OCI-LY7 (cell line): ENCODE results near the gene SV2C.

ENCODE experiments used
- EZH2phosphoT487 ChIP-seq: fragments of 200-600 bp; sonication (generic); IDR thresholded peaks from 2 replicates; pipeline ENCODE4 v1.6.1; 2018; ENCODE audit warnings: low read depth, borderline replicate concordance, mild to moderate bottlenecking, mixed run types, antibody characterized with exemption, low read length, moderate library complexity, mixed read lengths
- TF ChIP-seq, protein P1 (sequence below): fragments of 200-600 bp; sonication (generic); conservative IDR thresholded peaks from 2 replicates; pipeline ENCODE4 v1.5.1; 2014; ENCODE audit warnings: mild to moderate bottlenecking, antibody characterized with exemption, low read length, moderate library complexity, mixed read lengths

DNA sequence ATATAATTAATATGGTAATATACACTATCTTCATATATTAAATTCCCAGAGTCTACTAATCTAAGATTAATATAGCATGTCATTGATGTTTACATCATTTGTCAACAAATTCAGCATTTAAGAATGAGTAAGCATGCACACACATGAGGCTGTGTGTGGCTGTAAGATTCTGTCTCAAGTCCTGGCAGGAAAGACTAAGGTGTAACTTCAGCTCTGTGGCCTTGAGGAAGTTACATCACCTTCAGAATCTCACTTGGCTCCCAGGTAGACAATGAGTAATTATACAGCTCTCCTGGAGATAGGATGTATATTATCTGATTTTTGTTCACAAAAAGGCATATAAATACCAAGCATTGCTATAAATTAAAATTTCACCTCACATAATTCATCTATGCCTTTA is 200.5 kb downstream of the SV2C start:
- TF ChIP-seq, protein P1, sequence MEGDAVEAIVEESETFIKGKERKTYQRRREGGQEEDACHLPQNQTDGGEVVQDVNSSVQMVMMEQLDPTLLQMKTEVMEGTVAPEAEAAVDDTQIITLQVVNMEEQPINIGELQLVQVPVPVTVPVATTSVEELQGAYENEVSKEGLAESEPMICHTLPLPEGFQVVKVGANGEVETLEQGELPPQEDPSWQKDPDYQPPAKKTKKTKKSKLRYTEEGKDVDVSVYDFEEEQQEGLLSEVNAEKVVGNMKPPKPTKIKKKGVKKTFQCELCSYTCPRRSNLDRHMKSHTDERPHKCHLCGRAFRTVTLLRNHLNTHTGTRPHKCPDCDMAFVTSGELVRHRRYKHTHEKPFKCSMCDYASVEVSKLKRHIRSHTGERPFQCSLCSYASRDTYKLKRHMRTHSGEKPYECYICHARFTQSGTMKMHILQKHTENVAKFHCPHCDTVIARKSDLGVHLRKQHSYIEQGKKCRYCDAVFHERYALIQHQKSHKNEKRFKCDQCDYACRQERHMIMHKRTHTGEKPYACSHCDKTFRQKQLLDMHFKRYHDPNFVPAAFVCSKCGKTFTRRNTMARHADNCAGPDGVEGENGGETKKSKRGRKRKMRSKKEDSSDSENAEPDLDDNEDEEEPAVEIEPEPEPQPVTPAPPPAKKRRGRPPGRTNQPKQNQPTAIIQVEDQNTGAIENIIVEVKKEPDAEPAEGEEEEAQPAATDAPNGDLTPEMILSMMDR: no peak
- no peak for TF ChIP-seq EZH2phosphoT487
